ENCODE data around the gene FARP1. TPM values are rescaled to one million over a fixed set of nuclear protein-coding genes. Genes with fewer than 3 reads are reported as not detected.

Gene FARP1
- total RNA-seq, 4 donors from 2014 or later = 13.7 to 38.9 (median 30.2) TPM

DNA sequence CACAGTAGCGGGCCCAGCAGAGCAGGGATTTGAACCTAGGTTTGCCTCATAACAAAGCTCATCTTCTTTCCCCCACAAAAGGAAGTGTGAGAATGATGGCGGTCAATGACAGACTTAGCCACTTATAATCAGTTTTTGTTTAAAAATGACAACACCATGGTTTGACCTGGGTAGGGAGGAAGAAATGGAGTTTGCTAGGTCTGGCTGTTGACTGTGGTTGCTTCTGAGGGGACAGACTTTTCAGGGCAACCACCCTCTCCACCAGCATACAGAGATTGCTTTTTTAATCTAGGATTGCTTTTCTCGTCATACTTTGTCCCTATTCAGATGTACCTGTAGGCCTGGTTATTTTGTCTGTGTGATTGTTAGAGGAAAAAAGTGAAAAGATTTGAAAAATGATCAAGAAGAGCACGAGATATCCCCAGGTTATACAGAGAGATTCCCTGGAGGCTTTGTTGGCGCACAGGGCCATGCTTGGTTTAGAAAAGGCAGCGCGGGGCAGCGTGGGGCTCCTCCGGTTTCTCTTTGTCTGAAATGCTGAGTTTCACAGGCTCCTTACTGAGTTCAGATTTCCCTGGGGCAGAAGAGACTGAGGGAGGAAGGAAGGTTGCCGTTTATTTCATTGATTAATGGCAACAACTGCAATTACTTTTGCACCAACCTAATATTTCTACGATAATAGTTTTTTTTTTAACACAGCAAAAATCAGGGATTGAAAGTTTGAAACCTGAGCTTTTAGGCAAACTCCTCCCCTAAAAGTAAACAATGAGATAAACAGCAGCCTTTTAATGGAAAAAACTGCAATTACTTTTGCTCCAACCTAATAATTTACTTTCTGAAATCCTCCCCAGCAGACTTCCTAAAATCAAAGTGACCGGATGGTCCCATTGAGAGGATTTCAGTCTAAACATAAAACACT lies 131.2 kb downstream of the FARP1 start:
- ATAC-seq (ENCODE audit: low FRiP score) (no peak), DNase-seq (ENCODE audit: low spot score) (no peak)
- TF ChIP-seq, protein P1, sequence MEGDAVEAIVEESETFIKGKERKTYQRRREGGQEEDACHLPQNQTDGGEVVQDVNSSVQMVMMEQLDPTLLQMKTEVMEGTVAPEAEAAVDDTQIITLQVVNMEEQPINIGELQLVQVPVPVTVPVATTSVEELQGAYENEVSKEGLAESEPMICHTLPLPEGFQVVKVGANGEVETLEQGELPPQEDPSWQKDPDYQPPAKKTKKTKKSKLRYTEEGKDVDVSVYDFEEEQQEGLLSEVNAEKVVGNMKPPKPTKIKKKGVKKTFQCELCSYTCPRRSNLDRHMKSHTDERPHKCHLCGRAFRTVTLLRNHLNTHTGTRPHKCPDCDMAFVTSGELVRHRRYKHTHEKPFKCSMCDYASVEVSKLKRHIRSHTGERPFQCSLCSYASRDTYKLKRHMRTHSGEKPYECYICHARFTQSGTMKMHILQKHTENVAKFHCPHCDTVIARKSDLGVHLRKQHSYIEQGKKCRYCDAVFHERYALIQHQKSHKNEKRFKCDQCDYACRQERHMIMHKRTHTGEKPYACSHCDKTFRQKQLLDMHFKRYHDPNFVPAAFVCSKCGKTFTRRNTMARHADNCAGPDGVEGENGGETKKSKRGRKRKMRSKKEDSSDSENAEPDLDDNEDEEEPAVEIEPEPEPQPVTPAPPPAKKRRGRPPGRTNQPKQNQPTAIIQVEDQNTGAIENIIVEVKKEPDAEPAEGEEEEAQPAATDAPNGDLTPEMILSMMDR (IDR thresholded peaks at IDR 0.05) = no peak

DNA sequence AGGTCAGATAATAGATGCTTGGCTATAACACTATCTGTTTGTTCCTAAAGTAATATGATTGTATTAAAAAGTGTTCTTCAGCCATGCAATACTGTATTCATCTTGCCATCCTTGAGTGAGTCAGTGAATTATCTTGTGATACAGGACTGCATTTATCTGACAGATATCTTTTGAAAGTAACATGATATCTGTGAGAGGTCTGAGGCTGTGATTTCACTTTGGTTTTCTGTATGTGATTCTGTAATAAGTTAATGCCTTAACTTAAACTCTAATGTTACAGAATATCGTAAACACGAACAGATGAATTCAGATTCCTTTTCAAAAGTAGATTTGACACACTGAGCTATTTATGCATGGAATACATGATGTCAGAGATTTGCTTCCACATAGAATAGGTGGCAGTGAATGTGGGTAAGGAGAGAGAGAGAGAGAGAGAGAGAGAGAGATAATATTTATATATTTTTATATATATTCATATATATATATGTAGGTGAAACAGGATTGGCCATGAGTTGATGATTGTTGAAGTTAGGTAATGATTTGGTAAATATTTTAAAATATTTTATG lies 132.1 kb downstream of the FARP1 start:
- TF ChIP-seq, protein P1 (IDR thresholded peaks at IDR 0.05) = no peak
- no peak for ATAC-seq (ENCODE audit: low FRiP score)
- no peak for DNase-seq (ENCODE audit: low spot score)

DNA sequence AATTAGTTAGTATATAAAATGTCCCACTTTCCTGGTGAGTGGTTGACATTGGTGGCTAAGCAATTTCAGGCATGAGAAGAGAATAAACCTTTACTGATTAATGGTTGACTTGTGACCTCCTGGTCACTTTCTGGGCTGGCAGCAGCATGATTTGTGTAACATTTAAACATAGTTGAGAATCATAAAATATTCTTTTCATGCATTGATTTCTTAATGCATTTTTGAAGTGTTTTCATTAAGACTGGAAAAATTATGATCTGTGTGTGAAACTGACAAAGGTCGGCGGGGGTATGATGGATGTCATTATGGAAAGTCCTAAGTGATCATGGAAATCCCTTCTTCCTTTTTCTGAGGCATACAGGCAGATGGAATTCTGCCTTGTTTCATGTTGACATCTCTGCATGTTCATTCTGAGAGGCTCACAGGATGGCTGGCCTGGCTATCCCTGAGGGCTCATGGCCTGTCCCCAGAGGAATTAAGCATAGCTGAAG lies 132.8 kb downstream of the FARP1 start:
- ATAC-seq (ENCODE audit: low FRiP score) = no peak
- no peak for DNase-seq (ENCODE audit: low spot score)
- TF ChIP-seq, protein P1 (IDR thresholded peaks at IDR 0.05) = no peak

DNA sequence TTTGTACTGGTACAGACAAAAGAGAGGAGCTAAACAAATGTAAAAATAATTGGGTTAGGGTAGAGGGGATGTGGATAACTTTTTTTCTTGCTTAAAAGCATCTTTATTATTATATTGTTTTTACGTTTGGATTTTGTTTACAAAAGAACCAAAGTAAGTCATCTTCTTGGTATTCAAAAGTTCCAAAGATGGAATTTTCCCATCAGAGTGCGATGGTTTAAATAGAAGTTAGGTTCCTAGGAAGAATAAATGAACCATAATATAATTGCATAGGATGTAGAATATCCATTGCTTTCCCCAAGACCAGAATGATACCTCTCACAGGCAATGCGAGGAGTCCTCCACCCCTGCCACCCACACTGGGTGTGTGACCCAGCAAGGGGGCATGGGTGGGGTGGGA lies 133.6 kb downstream of the FARP1 start:
- ATAC-seq (ENCODE audit: low FRiP score) = no peak
- TF ChIP-seq, protein P1 (IDR thresholded peaks at IDR 0.05) = no peak

DNA sequence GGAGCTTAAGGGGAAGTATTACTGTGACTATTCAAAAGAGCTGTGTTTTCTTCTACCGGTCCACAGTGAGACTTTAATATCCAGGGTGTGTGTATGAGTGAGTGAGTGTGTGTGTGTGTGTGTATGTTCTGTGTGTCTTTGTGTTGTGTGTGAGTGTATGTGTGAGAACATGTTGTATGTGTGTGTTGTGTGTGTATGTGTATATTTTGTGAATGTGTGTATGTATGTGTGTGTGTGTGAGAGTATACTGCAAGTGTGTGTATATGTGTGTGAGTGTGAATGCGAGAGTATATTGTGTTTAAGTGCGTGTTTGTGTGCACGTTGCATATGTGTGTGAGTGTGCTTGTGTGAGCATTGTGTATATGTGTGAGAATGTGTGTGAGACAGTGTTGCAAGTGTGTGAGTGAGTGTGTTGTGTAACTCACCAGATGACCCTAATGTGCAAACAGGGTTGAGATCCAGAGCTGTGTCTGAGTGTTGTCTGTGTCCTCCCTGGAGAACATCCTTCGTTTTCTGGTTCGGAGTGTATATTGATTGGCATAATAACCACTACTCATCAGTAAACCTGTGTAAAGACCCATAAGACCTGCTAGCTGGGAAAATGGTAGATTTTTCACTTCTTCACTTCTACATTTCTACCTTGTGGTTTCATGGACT lies 135.3 kb downstream of the FARP1 start:
- TF ChIP-seq, protein P1 (IDR thresholded peaks at IDR 0.05) = no peak
- ATAC-seq (ENCODE audit: low FRiP score) = no peak
- no peak for DNase-seq (ENCODE audit: low spot score)

More for the DNA sequence above, 133.6 kb downstream of the FARP1 start:
- no peak for DNase-seq (ENCODE audit: low spot score)

DNA sequence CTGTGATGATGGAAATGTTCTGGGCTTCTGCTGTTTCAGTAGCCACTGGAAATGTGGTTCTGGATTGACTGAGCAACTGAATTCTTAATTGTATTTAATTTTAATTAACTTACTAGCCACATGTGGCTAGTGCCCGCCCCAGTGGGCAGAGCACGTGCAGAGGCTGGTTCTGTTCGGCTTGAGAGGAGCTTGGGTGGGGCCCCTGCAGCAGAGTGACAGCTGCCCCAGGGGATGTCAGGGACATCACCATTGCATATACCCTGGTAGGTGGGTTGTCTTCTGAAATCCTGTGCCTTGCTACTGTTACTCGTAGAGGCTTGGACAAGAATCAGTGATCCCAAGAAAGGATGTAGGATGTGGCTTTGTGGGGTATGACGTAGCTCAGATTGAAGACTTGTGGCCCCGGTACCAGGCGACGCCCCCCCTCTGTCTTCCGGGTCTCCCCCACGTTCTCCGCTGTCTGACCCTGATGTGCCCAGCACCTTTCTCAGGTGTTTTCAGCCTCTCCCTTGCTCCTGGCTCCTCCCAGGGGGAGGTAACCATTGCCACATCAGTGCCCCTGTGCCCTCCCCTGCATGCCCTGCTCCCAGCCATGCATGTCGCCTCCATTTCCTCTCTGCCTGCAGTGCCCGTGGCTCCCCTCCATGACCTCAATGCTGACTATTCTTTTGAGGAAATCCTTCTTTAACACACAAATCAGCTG lies 136.7 kb downstream of the FARP1 start:
- no peak for DNase-seq (ENCODE audit: low spot score)
- no peak for ATAC-seq (ENCODE audit: low FRiP score)
- TF ChIP-seq, protein P1 (IDR thresholded peaks at IDR 0.05) = no peak

Data from omental fat pad (tissue), 4 donors.